Measurements from ENCODE around the gene VPS8. TPM values are rescaled to one million over a fixed set of nuclear protein-coding genes. Genes with fewer than 3 reads are reported as not detected.

Gene VPS8
- total and polyA plus RNA-seq, 11 donors: 15.7 to 122 (median 74.3) TPM

GRCh38 chr3:185075547-185075946 lies 263.6 kb downstream of the VPS8 start:
- H3K36me3 ChIP-seq: no peaks in the 10 kb centered on the region
- ATAC-seq: no peak
- 87 to 94% (median 92%) methylated on average over 13 of the region's 13 CpGs for WGBS, 4 donors
- no peak overlapping the region for H3K27ac ChIP-seq
- no peak overlapping the region for H3K4me3 ChIP-seq
- H3K9me3 ChIP-seq: no peaks in the 10 kb centered on the region
- intact Hi-C loops (cut with DNase I): no loop called here
- TF ChIP-seq, protein P1, sequence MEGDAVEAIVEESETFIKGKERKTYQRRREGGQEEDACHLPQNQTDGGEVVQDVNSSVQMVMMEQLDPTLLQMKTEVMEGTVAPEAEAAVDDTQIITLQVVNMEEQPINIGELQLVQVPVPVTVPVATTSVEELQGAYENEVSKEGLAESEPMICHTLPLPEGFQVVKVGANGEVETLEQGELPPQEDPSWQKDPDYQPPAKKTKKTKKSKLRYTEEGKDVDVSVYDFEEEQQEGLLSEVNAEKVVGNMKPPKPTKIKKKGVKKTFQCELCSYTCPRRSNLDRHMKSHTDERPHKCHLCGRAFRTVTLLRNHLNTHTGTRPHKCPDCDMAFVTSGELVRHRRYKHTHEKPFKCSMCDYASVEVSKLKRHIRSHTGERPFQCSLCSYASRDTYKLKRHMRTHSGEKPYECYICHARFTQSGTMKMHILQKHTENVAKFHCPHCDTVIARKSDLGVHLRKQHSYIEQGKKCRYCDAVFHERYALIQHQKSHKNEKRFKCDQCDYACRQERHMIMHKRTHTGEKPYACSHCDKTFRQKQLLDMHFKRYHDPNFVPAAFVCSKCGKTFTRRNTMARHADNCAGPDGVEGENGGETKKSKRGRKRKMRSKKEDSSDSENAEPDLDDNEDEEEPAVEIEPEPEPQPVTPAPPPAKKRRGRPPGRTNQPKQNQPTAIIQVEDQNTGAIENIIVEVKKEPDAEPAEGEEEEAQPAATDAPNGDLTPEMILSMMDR (IDR thresholded peaks at IDR 0.05): no peak
- TF ChIP-seq POLR2A (IDR thresholded peaks at IDR 0.05): no peak
- peaks cover 0 to 13% (median 4%) of the 10 kb centered on the region in 12 donors for H3K4me1 ChIP-seq
- no peak for DNase-seq
- H3K27me3 ChIP-seq: no peaks in the 10 kb centered on the region

DNA sequence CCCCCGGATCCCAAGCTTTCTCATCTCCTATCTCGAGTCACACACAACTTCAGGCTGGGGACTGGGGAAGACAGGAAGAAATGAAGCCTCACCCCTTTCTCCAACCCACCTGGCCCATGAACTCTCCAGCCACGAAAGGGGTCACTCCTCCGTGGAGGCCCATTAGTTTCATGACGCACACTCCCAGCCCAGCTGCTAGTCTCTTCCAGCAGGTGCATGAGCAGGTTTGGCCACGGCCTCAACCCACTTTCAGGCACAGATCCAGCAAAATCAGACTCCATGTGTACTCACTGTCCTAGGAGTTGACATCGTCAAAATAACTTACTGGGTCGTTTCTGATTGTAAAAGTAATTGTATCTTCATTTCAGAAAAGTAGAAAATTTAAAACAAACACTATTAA lies 264.3 kb downstream of the VPS8 start:
- Histone ChIP-seq H3K4me3 (no peak overlapping the region), H3K36me3 (peaks cover 0 to 5% (median 0%) of the 10 kb centered on the region in 9 donors), H3K9me3 (no peaks in the 10 kb centered on the region), H3K4me1 (peaks cover 0 to 13% (median 4%) of the 10 kb centered on the region in 12 donors), H3K27ac (no peak overlapping the region), H3K27me3 (no peaks in the 10 kb centered on the region)
- intact Hi-C loops (cut with DNase I): no loop called here
- TF ChIP-seq, protein P1 (IDR thresholded peaks at IDR 0.05): no peak
- TF ChIP-seq POLR2A (IDR thresholded peaks at IDR 0.05): no peak
- 75 to 91% (median 86%) methylated on average over 8 of the region's 8 CpGs for WGBS, 4 donors
- DNase-seq (no peak), ATAC-seq (no peak)

GRCh38 chr3:185079625-185080024 lies 267.7 kb downstream of the VPS8 start:
- ATAC-seq: no peak
- Histone ChIP-seq H3K4me3 (no peak overlapping the region), H3K27ac (peak overlapping the region in 2 of 12 donors; percentile 8 to 15), H3K9me3 (no peaks in the 10 kb centered on the region), H3K27me3 (no peaks in the 10 kb centered on the region), H3K4me1 (peaks cover 0 to 13% (median 4%) of the 10 kb centered on the region in 12 donors), H3K36me3 (peaks cover 0 to 24% (median 0%) of the 10 kb centered on the region in 9 donors)
- TF ChIP-seq POLR2A (IDR thresholded peaks at IDR 0.05): no peak
- TF ChIP-seq, protein P1 (IDR thresholded peaks at IDR 0.05): no peak
- WGBS, 4 donors: 52 to 77% (median 62%) methylated on average over 1 of the region's 1 CpG
- intact Hi-C loops (cut with DNase I): no loop called here
- DNase-seq: no peak

DNA sequence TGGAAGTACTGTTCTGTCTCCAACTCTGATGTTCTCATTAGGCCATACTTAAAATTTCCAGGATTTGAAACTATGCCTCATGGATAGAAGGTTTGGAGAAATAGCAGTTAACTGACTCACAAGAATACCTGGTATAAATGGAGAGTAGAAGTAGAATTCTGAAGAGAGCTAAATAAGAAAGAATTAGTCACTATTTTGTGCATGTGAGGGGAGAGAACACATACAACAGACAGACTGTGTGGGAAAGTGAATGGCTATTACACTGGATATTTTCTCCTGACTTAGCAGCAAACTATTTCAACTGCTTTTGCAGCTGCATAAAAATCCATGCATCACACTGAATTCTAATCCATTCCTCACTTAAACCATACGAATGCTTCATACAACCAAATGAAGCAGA lies 269.6 kb downstream of the VPS8 start:
- no peak overlapping the region for H3K4me3 ChIP-seq
- WGBS, 4 donors: 92 to 100% (median 95%) methylated on average over 1 of the region's 1 CpG
- peaks cover 0 to 24% (median 0%) of the 10 kb centered on the region in 9 donors for H3K36me3 ChIP-seq
- no peak overlapping the region for H3K27ac ChIP-seq
- peaks cover 0 to 13% (median 4%) of the 10 kb centered on the region in 12 donors for H3K4me1 ChIP-seq
- intact Hi-C loops (cut with DNase I): no loop called here
- no peaks in the 10 kb centered on the region for H3K27me3 ChIP-seq
- DNase-seq (no peak), ATAC-seq (no peak)
- TF ChIP-seq POLR2A (IDR thresholded peaks at IDR 0.05): no peak
- TF ChIP-seq, protein P1 (IDR thresholded peaks at IDR 0.05): no peak
- no peaks in the 10 kb centered on the region for H3K9me3 ChIP-seq

Measured in heart left ventricle (tissue), 16 donors.